ENCODE data around the gene GDF15. TPM values are rescaled to one million over a fixed set of nuclear protein-coding genes. Genes with fewer than 3 reads are reported as not detected.

GDF15 gene
- total RNA-seq, 2 experiments from 2014 or later: not detected

- Mint-ChIP-seq H3K4me1 (peaks cover 69% of the 10 kb centered on the region), H3K9me3 (no peaks in the 10 kb centered on the region), H3K27me3 (no peaks in the 10 kb centered on the region), H3K36me3 (ENCODE audit: low read depth) (peaks cover 19% of the 10 kb centered on the region), H3K27ac (peak overlapping the region; percentile 39), H3K4me3 (no peak overlapping the region)
- no peak for DNase-seq
- ChIA-PET POLR2A (no interaction called here), CTCF (interaction anchor here (0.6 to 1.4 kb wide), 2 partner anchors 9 to 186 kb away, joined by 3 read pairs; no protein-coding TSS in a partner anchor)
Observed at GRCh38 chr19:18425515-18426415, 39.8 kb downstream of the GDF15 start.

GRCh38 chr19:18426416-18426767 lies 40.4 kb downstream of the GDF15 start:
- CTCF ChIA-PET: interaction anchor here (3.2 kb wide), 1 partner anchor 7 kb away, joined by 13 read pairs; the partner anchor contains the start of gene SSBP4
- H3K4me3 Mint-ChIP-seq: no peak overlapping the region
- H3K27ac Mint-ChIP-seq: no peak overlapping the region
- no peak for DNase-seq
- no peaks in the 10 kb centered on the region for H3K9me3 Mint-ChIP-seq
- H3K27me3 Mint-ChIP-seq: no peaks in the 10 kb centered on the region
- H3K4me1 Mint-ChIP-seq: peaks cover 62% of the 10 kb centered on the region
- peaks cover 17% of the 10 kb centered on the region for H3K36me3 Mint-ChIP-seq (ENCODE audit: low read depth)
- POLR2A ChIA-PET: no interaction called here

- Mint-ChIP-seq H3K36me3 (ENCODE audit: low read depth) (peaks cover 21% of the 10 kb centered on the region), H3K4me3 (no peak overlapping the region), H3K27me3 (no peaks in the 10 kb centered on the region), H3K9me3 (no peaks in the 10 kb centered on the region), H3K27ac (no peak overlapping the region), H3K4me1 (peaks cover 59% of the 10 kb centered on the region)
- DNase-seq: no peak
- ChIA-PET CTCF (interaction anchor here (3.2 kb wide), 1 partner anchor 8 kb away, joined by 13 read pairs; the partner anchor contains the start of gene SSBP4), POLR2A (no interaction called here)
Observed at GRCh38 chr19:18427080-18427742, 41.3 kb downstream of the GDF15 start.

GRCh38 chr19:18427743-18428113 lies 41.8 kb downstream of the GDF15 start:
- H3K36me3 Mint-ChIP-seq (ENCODE audit: low read depth): peaks cover 20% of the 10 kb centered on the region
- H3K4me3 Mint-ChIP-seq: no peak overlapping the region
- DNase-seq: no peak
- CTCF ChIA-PET: interaction anchor here (3.2 kb wide), 1 partner anchor 8 kb away, joined by 13 read pairs; the partner anchor contains the start of gene SSBP4
- no peaks in the 10 kb centered on the region for H3K27me3 Mint-ChIP-seq
- no peaks in the 10 kb centered on the region for H3K9me3 Mint-ChIP-seq
- no peak overlapping the region for H3K27ac Mint-ChIP-seq
- POLR2A ChIA-PET: no interaction called here
- H3K4me1 Mint-ChIP-seq: peaks cover 56% of the 10 kb centered on the region

- Mint-ChIP-seq H3K4me1 (peaks cover 52% of the 10 kb centered on the region), H3K36me3 (ENCODE audit: low read depth) (peaks cover 15% of the 10 kb centered on the region), H3K9me3 (no peaks in the 10 kb centered on the region), H3K27me3 (no peaks in the 10 kb centered on the region), H3K4me3 (no peak overlapping the region), H3K27ac (no peak overlapping the region)
- no peak for DNase-seq
- ChIA-PET POLR2A (no interaction called here), CTCF (interaction anchor here (1.3 to 3.2 kb wide), 2 partner anchors 9 to 14 kb away, joined by 3 to 13 read pairs; partner anchors contain the start of gene SSBP4)
Observed at GRCh38 chr19:18428173-18428786, 42.3 kb downstream of the GDF15 start.

GRCh38 chr19:18428787-18429674 lies 43.1 kb downstream of the GDF15 start:
- Mint-ChIP-seq H3K27ac (peak overlapping the region; percentile 62), H3K36me3 (ENCODE audit: low read depth) (peaks cover 13% of the 10 kb centered on the region), H3K4me1 (peaks cover 44% of the 10 kb centered on the region), H3K27me3 (no peaks in the 10 kb centered on the region), H3K9me3 (no peaks in the 10 kb centered on the region), H3K4me3 (peak overlapping the region; percentile 70)
- DNase-seq: peak; percentile 85
- ChIA-PET POLR2A (no interaction called here), CTCF (interaction anchor here (1.3 to 3.2 kb wide), 2 partner anchors 9 to 14 kb away, joined by 3 to 13 read pairs; partner anchors contain the start of gene SSBP4)

GRCh38 chr19:18429717-18430416 lies 43.9 kb downstream of the GDF15 start:
- Mint-ChIP-seq H3K27me3 (no peaks in the 10 kb centered on the region), H3K27ac (peak overlapping the region; percentile 87), H3K36me3 (ENCODE audit: low read depth) (peaks cover 14% of the 10 kb centered on the region), H3K9me3 (no peaks in the 10 kb centered on the region), H3K4me1 (peaks cover 40% of the 10 kb centered on the region), H3K4me3 (peak overlapping the region; percentile 70)
- DNase-seq: peak; percentile 50
- CTCF ChIA-PET: interaction anchor here (3.2 kb wide), 1 partner anchor 10 kb away, joined by 13 read pairs; the partner anchor contains the start of gene SSBP4
- POLR2A ChIA-PET: no interaction called here

GRCh38 chr19:18430417-18431144 lies 44.6 kb downstream of the GDF15 start:
- Mint-ChIP-seq H3K36me3 (ENCODE audit: low read depth) (peaks cover 17% of the 10 kb centered on the region), H3K4me1 (peaks cover 36% of the 10 kb centered on the region), H3K4me3 (no peak overlapping the region), H3K9me3 (no peaks in the 10 kb centered on the region), H3K27ac (peak overlapping the region; percentile 54), H3K27me3 (no peaks in the 10 kb centered on the region)
- POLR2A ChIA-PET: no interaction called here
- DNase-seq: no peak
- CTCF ChIA-PET: interaction anchor here (1.1 kb wide), 1 partner anchor 10 kb away, joined by 4 read pairs; no protein-coding TSS in a partner anchor

- Mint-ChIP-seq H3K4me3 (no peak overlapping the region), H3K9me3 (no peaks in the 10 kb centered on the region), H3K4me1 (peaks cover 38% of the 10 kb centered on the region), H3K27ac (no peak overlapping the region), H3K27me3 (no peaks in the 10 kb centered on the region), H3K36me3 (ENCODE audit: low read depth) (peaks cover 18% of the 10 kb centered on the region)
- ChIA-PET CTCF (interaction anchor here (0.5 to 1.4 kb wide), 5 partner anchors 9 to 84 kb away, joined by 3 to 4 read pairs (median 3); partner anchors contain the start of gene SSBP4), POLR2A (interaction anchor here (0.6 to 0.7 kb wide), 2 partner anchors 17 to 239 kb away, joined by 3 read pairs; partner anchors contain the start of gene MPV17L2)
- no peak for DNase-seq
Observed at GRCh38 chr19:18431351-18432197, 45.6 kb downstream of the GDF15 start.

- no peak for DNase-seq
- Mint-ChIP-seq H3K9me3 (no peaks in the 10 kb centered on the region), H3K4me1 (peaks cover 41% of the 10 kb centered on the region), H3K36me3 (ENCODE audit: low read depth) (peaks cover 18% of the 10 kb centered on the region), H3K27me3 (no peaks in the 10 kb centered on the region), H3K4me3 (no peak overlapping the region), H3K27ac (no peak overlapping the region)
- CTCF ChIA-PET: interaction anchor here (1.3 to 1.4 kb wide), 3 partner anchors 11 to 16 kb away, joined by 3 read pairs; partner anchors contain the start of gene SSBP4
- POLR2A ChIA-PET: interaction anchor here (0.6 to 0.7 kb wide), 2 partner anchors 18 to 239 kb away, joined by 3 read pairs; partner anchors contain the start of gene MPV17L2
Observed at GRCh38 chr19:18432275-18433014, 46.5 kb downstream of the GDF15 start.

Measured in activated CD4-positive, alpha-beta T cell treated with anti-CD3 and anti-CD28 coated beads, Interleukin-2, amount 10 ng/mL, durations not matched to agents 7 days and 5 days (primary cell).